Parathyroid adenoma (tissue), 2 donors: ENCODE measurements around the gene TAOK3.

Source experiments
- H2AFZ ChIP-seq: fragments of 300-600 bp; sonication (generic); one replicate; pipeline ENCODE4 v1.7.0; 2017; ENCODE audit warnings: antibody characterized with exemption, mild to moderate bottlenecking
- H3K27ac ChIP-seq: fragments of 300-600 bp; sonication (generic); one replicate; pipeline ENCODE4 v1.7.0; 2017
- H3K27me3 ChIP-seq: fragments of 300-600 bp; sonication (generic); one replicate; pipeline ENCODE4 v1.7.0; 2017; ENCODE audit warnings: low read length; ENCODE audit not compliant: control insufficient read depth, insufficient read depth
- H3K36me3 ChIP-seq: fragments of 300-600 bp; sonication (generic); one replicate; pipeline ENCODE4 v1.7.0; 2017; ENCODE audit warnings: low read length; ENCODE audit not compliant: control insufficient read depth, insufficient read depth
- H3K4me1 ChIP-seq: fragments of 300-600 bp; sonication (generic); one replicate; pipeline ENCODE4 v1.7.0; 2017; ENCODE audit warnings: control low read depth
- H3K4me2 ChIP-seq: fragments of 300-600 bp; sonication (generic); one replicate; pipeline ENCODE4 v1.7.0; 2017; ENCODE audit warnings: low read length
- H3K4me3 ChIP-seq: fragments of 300-600 bp; sonication (generic); one replicate; pipeline ENCODE4 v1.7.0; 2017; ENCODE audit warnings: low read depth, low read length
- H3K79me2 ChIP-seq: fragments of 300-600 bp; sonication (generic); one replicate; pipeline ENCODE4 v1.7.0; 2017; ENCODE audit warnings: control low read depth
- H3K9ac ChIP-seq: fragments of 300-600 bp; sonication (generic); one replicate; pipeline ENCODE4 v1.7.0; 2017; ENCODE audit warnings: mild to moderate bottlenecking
- H3K9me3 ChIP-seq: fragments of 300-600 bp; sonication (generic); one replicate; pipeline ENCODE4 v1.7.0; 2017; ENCODE audit warnings: low read length; ENCODE audit not compliant: control insufficient read depth
- TF ChIP-seq, protein P1 (sequence below): fragments of 300-600 bp; sonication (generic); IDR thresholded peaks from one replicate; pipeline ENCODE4 v1.7.0; 2017; ENCODE audit warnings: antibody characterized with exemption, mild to moderate bottlenecking
- donor health status: primary hyperparathyroidism.

TAOK3 gene

DNA sequence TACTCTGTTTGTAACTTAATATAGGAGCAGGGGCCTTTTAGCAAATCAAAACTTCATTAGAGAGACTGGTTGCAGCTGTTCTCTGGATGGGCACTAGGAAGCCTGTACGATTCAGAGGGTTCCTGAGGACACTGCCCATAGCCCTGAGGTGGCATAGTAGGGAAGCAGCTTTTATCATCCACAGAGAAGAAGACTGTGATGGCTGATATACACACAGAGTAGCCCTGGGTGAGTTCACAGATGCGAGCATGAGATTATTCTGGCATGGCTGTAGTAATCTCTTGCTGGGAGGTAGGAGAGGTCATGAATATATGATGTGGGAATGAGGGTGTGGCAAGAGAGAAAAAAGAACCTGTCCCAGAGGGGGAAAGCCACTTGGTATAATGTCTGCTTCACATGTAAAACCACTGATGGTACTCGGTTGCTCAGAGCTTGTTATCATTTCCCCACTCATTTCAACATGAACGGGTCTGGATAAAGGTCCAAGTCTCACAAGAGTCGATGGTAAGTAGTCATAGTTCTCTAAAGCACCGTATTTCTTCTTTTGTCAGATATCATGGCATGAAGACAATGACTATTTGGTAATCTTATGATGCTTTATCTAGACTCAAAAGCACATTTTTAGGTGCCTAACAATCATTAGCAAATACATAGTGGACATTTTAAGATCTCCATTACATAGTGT lies 184.8 kb downstream of the TAOK3 start:
- H3K27me3 ChIP-seq, result no peaks in the 10 kb centered on the region
- no peaks in the 10 kb centered on the region for H3K79me2 ChIP-seq
- H3K4me3 ChIP-seq, result no peak overlapping the region
- no peak overlapping the region for H3K4me2 ChIP-seq
- H2AFZ ChIP-seq, result peak overlapping the region; percentile 23
- no peaks in the 10 kb centered on the region for H3K36me3 ChIP-seq
- H3K9me3 ChIP-seq, result no peaks in the 10 kb centered on the region
- H3K27ac ChIP-seq, result peak overlapping the region; percentile 0
- TF ChIP-seq, protein P1, sequence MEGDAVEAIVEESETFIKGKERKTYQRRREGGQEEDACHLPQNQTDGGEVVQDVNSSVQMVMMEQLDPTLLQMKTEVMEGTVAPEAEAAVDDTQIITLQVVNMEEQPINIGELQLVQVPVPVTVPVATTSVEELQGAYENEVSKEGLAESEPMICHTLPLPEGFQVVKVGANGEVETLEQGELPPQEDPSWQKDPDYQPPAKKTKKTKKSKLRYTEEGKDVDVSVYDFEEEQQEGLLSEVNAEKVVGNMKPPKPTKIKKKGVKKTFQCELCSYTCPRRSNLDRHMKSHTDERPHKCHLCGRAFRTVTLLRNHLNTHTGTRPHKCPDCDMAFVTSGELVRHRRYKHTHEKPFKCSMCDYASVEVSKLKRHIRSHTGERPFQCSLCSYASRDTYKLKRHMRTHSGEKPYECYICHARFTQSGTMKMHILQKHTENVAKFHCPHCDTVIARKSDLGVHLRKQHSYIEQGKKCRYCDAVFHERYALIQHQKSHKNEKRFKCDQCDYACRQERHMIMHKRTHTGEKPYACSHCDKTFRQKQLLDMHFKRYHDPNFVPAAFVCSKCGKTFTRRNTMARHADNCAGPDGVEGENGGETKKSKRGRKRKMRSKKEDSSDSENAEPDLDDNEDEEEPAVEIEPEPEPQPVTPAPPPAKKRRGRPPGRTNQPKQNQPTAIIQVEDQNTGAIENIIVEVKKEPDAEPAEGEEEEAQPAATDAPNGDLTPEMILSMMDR, result no peak
- H3K4me1 ChIP-seq, result peaks cover 2% of the 10 kb centered on the region
- no peak overlapping the region for H3K9ac ChIP-seq

DNA sequence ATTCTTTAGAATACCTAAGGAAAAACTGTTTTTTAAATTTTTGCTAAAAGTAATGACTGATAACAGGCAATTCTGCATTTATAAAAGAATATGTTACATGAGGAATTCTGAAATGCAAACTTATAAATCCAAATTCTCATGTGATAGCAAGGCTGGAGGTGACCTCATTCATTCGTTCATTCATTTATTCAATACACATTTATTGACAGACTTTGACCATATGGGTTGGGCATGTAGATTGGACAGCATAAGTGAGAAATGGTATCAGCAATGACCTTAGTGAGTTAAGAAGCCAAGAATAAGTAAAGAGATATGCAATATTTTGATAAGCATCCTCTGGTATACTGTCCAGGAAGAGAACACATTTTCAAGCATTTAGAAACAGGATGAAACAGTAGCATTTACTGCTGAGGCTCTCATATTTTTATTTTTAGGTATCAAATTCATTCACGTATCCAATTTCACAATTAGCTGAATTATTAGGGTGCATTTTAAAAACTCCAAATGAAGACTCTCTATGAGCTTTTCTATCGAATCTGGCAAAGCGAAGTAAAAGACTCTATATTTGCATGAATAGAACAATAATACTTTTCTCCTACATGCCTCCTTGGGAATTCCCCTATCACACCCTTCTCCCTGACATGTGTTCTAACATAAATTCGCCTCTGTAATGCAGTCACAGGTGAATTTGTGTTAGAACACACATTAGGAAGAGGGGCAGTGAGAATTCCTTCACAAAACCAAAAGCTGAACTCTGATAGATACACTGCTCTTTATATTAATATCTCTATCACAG lies 186.9 kb downstream of the TAOK3 start:
- H3K4me1 ChIP-seq, result peaks cover 2% of the 10 kb centered on the region
- no peaks in the 10 kb centered on the region for H3K9me3 ChIP-seq
- no peak overlapping the region for H3K27ac ChIP-seq
- peaks cover 4% of the 10 kb centered on the region for H3K79me2 ChIP-seq
- no peak overlapping the region for H2AFZ ChIP-seq
- H3K4me3 ChIP-seq, result no peak overlapping the region
- TF ChIP-seq, protein P1, result no peak
- no peaks in the 10 kb centered on the region for H3K36me3 ChIP-seq
- H3K27me3 ChIP-seq, result no peaks in the 10 kb centered on the region
- H3K4me2 ChIP-seq, result no peak overlapping the region
- H3K9ac ChIP-seq, result no peak overlapping the region

DNA sequence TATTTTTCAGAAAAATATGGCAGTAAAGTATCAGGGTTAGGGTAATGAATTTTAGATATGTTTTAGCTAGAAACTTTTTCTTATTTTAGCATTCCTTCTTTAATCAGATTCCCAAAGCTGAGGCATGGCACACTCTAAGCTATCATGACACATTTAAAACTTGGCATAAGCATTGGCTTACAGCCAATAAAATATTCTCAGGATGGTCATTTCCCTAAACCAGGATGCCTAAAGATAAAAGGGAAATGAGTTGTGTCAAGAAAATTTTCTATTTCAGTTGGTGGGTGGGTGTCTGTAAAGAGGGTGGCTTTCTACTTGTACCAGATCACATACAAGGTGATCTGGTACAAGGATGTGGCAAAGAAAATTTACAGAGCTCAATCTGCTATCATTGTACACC lies 189.0 kb downstream of the TAOK3 start:
- H3K4me1 ChIP-seq, result peaks cover 2% of the 10 kb centered on the region
- H3K79me2 ChIP-seq, result peaks cover 4% of the 10 kb centered on the region
- no peaks in the 10 kb centered on the region for H3K36me3 ChIP-seq
- H3K27ac ChIP-seq, result no peak overlapping the region
- no peaks in the 10 kb centered on the region for H3K27me3 ChIP-seq
- H2AFZ ChIP-seq, result no peak overlapping the region
- no peak overlapping the region for H3K9ac ChIP-seq
- H3K9me3 ChIP-seq, result no peaks in the 10 kb centered on the region
- H3K4me3 ChIP-seq, result no peak overlapping the region
- TF ChIP-seq, protein P1, result no peak
- H3K4me2 ChIP-seq, result no peak overlapping the region

DNA sequence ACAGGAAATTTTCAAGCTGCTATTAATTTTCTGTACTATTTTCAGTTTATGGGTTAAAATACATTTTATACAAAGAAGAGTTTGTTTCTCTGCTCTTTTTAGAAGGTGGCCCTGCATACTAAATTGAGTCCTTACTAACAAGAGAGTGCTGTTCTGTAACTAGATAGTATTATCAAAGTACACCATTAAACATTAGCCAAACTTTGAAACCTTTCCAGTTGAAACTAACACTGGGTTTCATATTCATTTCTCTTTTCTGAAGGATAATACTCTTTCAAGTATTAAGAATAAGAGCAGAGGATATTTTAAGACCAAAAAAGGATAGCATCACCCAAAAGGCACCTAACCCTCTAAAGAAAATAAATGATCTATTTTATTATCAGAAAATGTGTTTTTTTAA lies 189.6 kb downstream of the TAOK3 start:
- no peak overlapping the region for H2AFZ ChIP-seq
- no peak overlapping the region for H3K4me3 ChIP-seq
- H3K4me1 ChIP-seq, result peaks cover 2% of the 10 kb centered on the region
- H3K4me2 ChIP-seq, result no peak overlapping the region
- H3K9ac ChIP-seq, result no peak overlapping the region
- H3K79me2 ChIP-seq, result peaks cover 4% of the 10 kb centered on the region
- H3K36me3 ChIP-seq, result no peaks in the 10 kb centered on the region
- H3K9me3 ChIP-seq, result no peaks in the 10 kb centered on the region
- no peaks in the 10 kb centered on the region for H3K27me3 ChIP-seq
- TF ChIP-seq, protein P1, result no peak
- H3K27ac ChIP-seq, result no peak overlapping the region
